ENCODE data around the gene IL17F. TPM values are rescaled to one million over a fixed set of nuclear protein-coding genes. Genes with fewer than 3 reads are reported as not detected.

Gene IL17F
- 1,000 to 10,000 TPM in 1 of 2 donors, 100 to 1,000 TPM in 1; 295 to 3,317 TPM for total RNA-seq

DNA sequence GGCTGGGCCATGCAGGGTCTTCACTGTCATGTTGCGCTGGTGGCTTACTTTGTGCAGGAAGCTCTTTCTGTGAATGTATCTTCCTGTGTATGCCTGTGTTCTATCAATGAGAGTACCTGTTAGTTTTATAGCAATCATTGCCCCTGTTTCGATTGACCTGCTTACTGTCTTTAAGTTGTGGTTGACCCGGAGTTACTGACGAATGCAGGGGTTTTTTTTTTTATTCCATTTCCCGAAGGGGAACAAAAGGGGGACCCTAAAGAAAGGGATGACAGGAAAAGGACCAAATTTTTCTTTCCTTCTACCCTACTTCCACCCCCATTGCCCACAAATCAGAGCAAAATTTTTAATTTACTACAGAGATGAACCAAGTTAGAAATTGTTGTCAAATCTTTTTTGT is at the start of gene IL17F:
TSS of gene IL17F (minus strand) at position 101 of the 400 bp plus-strand sequence. CDS start at position 30, 71 bp downstream.
- H3K27me3 Mint-ChIP-seq, result peaks cover 15% of the 10 kb centered on the region
- no peaks in the 10 kb centered on the region for H3K9me3 Mint-ChIP-seq
- peak; percentile 31 for ATAC-seq (replicated peaks)
- peak within 1 kb of the TSS; percentile 15 for H3K4me3 Mint-ChIP-seq
- H3K4me1 Mint-ChIP-seq, result peaks cover 9% of the 10 kb centered on the region
- H3K27ac Mint-ChIP-seq, result no peak within 1 kb of the TSS
- no peaks in the 10 kb centered on the region for H3K36me3 Mint-ChIP-seq (ENCODE audit: low read depth)

DNA sequence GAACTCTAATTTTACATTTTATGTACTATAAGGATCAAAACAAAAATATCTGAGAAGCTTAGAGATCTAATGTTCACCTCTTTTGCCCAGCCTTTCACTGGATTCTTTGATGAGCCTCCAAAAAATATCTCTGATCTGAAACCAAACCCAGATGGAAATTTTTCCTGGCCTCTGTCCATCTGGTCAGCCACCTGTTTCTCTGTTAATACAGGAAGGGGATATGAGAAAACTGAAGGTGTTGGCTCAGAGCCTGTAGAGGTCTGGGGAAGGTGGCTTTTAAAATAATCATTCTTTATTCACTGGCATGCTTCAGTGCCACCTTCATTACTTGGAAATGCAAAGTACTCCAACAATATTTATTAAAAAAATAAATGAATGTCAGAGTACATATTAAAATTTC is 48.8 kb upstream of the IL17F start:
- Mint-ChIP-seq H3K4me3 (no peak overlapping the region), H3K27me3 (no peaks in the 10 kb centered on the region), H3K4me1 (peaks cover 19% of the 10 kb centered on the region), H3K27ac (no peak overlapping the region), H3K9me3 (no peaks in the 10 kb centered on the region), H3K36me3 (ENCODE audit: low read depth) (no peaks in the 10 kb centered on the region)
- no peak for ATAC-seq (replicated peaks)

DNA sequence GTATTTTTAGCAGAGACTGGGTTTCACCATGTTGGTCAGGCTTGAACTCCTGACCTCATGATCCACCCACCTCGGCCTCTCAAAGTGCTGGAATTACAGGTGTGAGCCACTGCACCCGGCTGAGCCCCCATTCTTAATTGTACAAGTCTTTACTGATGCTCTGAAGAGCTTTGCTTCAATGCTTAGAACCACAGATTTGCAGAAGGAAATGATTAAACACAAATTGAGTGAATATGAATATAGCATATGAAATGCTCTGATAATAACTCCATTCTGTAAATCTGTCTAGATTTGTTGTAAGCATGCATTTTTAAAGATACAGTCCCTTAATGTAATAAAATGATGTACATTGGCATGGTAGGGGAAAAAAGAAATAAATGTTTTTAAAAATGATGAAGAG is 44.5 kb upstream of the IL17F start:
- Mint-ChIP-seq H3K4me1 (peaks cover 14% of the 10 kb centered on the region), H3K36me3 (ENCODE audit: low read depth) (no peaks in the 10 kb centered on the region), H3K27me3 (no peaks in the 10 kb centered on the region), H3K4me3 (no peak overlapping the region), H3K27ac (no peak overlapping the region), H3K9me3 (no peaks in the 10 kb centered on the region)
- no peak for ATAC-seq (replicated peaks)

DNA sequence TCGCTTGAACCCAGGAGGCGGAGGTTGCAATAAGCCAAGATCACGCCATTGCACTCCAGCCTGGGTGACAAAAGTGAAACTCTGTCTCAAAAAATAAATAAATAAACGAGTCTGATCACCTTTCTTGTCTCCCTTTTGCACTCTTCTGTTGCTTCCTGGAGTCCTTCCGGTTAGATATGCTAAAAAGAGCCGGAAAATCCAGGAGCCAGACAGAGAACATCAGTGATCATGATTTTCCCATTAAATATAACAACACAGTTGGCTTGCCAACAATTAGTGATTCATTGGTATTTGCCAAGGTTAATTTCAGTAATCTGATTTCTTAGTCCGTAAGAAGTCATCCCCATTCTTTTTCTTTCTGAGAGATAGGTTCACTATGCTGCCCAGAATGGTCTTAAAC is 43.9 kb upstream of the IL17F start:
- ATAC-seq (replicated peaks), result no peak
- Mint-ChIP-seq H3K36me3 (ENCODE audit: low read depth) (no peaks in the 10 kb centered on the region), H3K4me3 (no peak overlapping the region), H3K27ac (no peak overlapping the region), H3K9me3 (no peaks in the 10 kb centered on the region), H3K27me3 (no peaks in the 10 kb centered on the region), H3K4me1 (peaks cover 17% of the 10 kb centered on the region)

DNA sequence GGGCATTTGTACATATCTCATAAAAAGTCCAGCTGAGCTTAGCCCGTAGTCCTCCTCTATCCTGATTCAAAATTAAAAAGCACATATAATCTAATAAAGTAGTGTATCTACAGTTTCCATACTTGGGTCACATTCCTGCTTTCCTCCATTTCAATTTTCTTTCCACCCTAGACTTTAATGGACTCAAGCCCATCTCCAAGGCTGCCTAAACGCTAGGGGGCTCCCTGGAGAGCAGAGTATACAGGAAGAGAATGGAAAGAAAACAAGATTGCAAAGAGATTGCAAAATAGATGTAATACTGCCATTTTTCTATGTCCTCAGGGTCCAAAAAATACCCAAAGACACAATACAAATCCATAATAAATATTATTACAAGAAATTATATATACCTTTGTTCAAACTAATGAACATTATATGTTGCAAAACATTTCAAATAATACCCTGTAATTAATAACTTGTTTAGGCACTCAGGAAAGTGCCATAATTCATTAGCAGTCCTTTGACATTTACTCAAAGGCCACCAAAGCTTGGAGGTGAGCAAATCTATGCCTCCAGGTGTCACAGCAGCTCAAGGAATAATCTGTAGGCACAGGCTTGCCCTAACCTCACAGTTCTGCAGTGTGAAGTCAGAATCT is 42.6 kb upstream of the IL17F start:
- Mint-ChIP-seq H3K4me1 (peaks cover 28% of the 10 kb centered on the region), H3K27ac (no peak overlapping the region), H3K4me3 (no peak overlapping the region), H3K27me3 (no peaks in the 10 kb centered on the region), H3K9me3 (no peaks in the 10 kb centered on the region), H3K36me3 (ENCODE audit: low read depth) (no peaks in the 10 kb centered on the region)
- no peak for ATAC-seq (replicated peaks)

DNA sequence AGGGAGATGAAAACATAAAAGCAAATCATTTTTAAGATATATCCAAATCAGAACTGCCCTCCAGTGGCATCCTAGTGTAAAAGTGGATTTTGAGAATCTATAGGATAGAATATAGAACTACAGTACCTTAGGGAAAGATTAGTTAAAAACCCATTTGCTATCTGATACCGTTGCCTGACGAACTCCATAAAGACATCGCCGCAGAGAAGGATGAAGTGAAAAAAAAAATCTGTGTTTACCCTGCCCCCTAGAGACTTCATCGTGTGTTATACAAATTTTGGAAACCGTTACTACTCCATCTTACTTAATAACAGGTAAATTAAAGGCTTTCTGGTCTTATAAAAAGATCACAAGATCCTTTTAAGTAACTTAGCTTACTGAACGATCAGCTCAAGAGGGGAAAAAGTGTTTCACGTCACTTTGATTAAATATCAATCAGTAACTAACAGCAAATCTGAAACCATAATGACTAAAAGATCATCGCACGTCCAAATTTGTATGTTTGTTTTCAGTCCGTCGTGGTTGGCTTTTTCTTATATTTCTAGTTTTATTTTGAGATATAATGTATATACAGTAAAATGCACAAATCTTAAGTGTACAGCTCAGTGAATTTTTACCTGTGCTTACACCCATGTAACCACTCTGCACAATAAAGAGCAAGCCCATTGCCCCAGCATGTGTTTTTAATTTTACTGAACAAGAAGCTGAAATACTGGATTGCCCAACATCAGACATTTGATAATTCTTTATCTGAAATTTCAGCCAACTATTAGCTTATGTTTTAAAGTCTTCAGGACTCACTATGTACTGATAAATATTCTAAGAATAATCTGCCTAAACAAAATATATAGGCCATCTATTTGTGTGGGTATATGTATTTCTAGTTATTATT is 41.1 kb upstream of the IL17F start:
- no peak overlapping the region for H3K4me3 Mint-ChIP-seq
- no peaks in the 10 kb centered on the region for H3K9me3 Mint-ChIP-seq
- H3K27ac Mint-ChIP-seq, result no peak overlapping the region
- H3K27me3 Mint-ChIP-seq, result no peaks in the 10 kb centered on the region
- ATAC-seq (replicated peaks), result peak; percentile 11
- no peaks in the 10 kb centered on the region for H3K36me3 Mint-ChIP-seq (ENCODE audit: low read depth)
- peaks cover 28% of the 10 kb centered on the region for H3K4me1 Mint-ChIP-seq

DNA sequence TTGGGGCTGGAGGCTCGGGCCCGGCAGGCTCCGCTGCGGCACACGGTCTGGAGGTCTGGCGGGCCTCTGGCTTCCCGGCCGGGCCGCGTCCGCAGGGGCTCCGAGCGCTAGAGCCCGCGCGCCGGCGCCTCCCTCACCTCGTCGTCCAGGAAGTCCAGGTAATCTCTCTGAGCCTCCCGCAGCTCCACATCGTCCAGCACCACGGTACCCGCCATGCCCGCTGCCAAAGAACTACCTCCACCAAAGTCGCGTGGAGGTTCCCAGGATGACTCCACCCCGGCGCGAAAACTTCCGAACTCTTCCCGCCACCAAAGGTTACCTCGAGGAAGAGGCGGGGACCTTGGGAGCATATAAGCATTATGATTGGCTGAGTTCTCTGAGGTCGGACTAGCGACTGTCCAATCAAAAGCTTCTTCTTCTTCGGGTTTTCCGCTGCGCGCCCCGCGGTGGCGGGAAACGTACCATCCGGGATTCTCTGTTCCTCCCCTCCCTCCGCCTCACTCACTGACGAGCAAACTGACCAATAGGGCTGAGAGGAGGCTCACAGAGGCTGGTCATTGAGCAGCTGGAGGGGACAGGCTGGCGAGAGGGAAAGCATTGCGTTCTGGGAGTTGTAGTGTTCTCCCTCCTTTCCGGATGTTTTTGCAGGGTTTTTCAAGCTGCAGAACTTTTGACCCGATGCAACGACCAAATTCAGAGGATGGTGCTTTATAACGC is 40.3 kb upstream of the IL17F start, which contains the start of gene MCM3:
TSS of gene MCM3 (minus strand) at position 283 of the 717 bp plus-strand sequence. CDS start at position 215, 68 bp downstream.
- no peak within 1 kb of the TSS for H3K4me3 Mint-ChIP-seq
- H3K9me3 Mint-ChIP-seq, result no peaks in the 10 kb centered on the region
- ATAC-seq (replicated peaks), result peak; percentile 97
- peaks cover 28% of the 10 kb centered on the region for H3K4me1 Mint-ChIP-seq
- H3K27me3 Mint-ChIP-seq, result no peaks in the 10 kb centered on the region
- no peaks in the 10 kb centered on the region for H3K36me3 Mint-ChIP-seq (ENCODE audit: low read depth)
- H3K27ac Mint-ChIP-seq, result no peak within 1 kb of the TSS

DNA sequence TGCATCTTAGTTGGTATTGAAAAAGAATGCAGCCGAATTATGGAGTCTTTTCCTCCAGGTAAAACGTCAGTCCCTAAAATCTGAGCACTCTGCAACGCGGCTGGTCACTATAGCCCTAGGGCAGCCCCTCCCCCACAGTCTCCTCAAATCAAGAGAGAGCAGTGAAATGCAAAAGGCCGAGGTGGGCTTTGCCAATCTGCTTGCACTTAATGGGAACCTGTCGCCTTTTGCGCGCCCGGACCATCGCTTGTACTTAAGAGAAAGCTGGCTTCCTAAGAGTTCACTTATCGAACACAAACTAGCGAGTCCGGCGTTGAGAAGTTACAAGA is 39.8 kb upstream of the IL17F start:
- peaks cover 28% of the 10 kb centered on the region for H3K4me1 Mint-ChIP-seq
- no peak for ATAC-seq (replicated peaks)
- no peaks in the 10 kb centered on the region for H3K9me3 Mint-ChIP-seq
- no peaks in the 10 kb centered on the region for H3K27me3 Mint-ChIP-seq
- no peak overlapping the region for H3K27ac Mint-ChIP-seq
- no peaks in the 10 kb centered on the region for H3K36me3 Mint-ChIP-seq (ENCODE audit: low read depth)
- H3K4me3 Mint-ChIP-seq, result no peak overlapping the region

DNA sequence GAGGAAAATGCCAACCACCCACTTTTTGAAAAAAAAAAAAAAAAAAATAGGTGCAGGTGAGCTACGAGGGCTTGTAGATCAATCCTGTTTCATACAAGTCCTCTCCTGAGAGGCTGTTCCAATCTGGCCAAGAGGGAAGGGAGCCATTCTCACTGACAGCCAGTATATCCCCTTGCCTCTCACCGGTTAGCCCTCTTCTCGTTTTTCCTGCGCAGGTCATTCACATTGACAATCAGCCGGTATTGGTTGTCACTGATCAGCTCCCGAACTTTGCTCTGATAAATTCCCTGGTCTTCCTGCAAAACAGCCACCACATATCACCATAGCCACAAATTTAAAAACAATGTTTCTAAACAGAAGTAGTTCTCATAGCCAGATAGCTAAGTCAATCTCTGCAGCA is 38.8 kb upstream of the IL17F start:
- no peak for ATAC-seq (replicated peaks)
- Mint-ChIP-seq H3K4me1 (peaks cover 28% of the 10 kb centered on the region), H3K4me3 (no peak overlapping the region), H3K9me3 (no peaks in the 10 kb centered on the region), H3K27ac (no peak overlapping the region), H3K36me3 (ENCODE audit: low read depth) (no peaks in the 10 kb centered on the region), H3K27me3 (no peaks in the 10 kb centered on the region)

DNA sequence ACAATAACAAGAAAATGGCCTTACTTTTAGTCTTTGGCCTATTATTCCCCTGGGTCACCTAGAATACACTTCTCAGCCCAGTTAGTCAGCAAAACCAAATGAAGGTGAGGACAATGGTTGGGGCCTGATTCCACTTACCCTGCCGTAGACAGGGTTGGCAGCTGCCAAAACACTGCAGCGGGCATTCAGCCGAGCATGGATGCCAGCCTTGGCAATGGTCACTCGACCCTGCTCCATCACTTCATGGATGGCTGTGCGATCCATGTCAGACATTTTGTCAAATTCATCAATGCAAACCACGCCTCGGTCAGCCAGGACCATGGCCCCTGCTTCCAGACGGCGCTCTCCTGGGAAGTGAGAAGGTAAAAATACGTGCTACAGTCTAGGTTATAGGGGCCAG is 31.8 kb upstream of the IL17F start:
- no peaks in the 10 kb centered on the region for H3K36me3 Mint-ChIP-seq (ENCODE audit: low read depth)
- no peaks in the 10 kb centered on the region for H3K27me3 Mint-ChIP-seq
- no peaks in the 10 kb centered on the region for H3K4me1 Mint-ChIP-seq
- no peaks in the 10 kb centered on the region for H3K9me3 Mint-ChIP-seq
- ATAC-seq (replicated peaks), result no peak
- no peak overlapping the region for H3K4me3 Mint-ChIP-seq
- no peak overlapping the region for H3K27ac Mint-ChIP-seq

DNA sequence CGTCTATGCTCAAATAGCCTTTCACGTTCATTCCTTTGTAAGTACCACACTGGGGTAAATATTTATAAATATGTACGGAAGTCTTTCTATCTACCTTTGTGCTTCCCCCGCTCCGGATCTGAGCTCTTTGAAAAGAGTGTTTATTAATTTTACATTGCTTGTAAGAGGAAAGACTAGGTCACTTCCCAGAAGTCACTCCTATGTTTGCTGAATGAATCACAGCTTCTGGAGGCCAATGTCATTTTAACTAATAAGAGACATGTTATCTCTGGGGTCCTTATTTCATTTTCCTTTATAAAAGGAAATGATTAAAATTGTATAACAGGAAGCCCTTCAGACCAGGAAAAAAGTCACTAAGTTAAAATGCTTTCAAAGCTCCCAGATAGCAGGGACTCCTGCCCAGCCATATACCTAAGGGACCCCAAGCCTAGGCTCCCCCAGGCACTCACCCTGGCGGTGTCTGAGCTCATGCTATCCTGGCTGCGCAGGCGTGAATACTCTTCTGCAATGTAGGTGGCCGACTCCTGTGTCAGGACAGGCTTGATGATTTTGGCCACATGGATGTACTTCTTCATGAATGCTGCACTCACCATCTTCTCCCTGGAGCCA is 27.7 kb upstream of the IL17F start:
- no peak for ATAC-seq (replicated peaks)
- H3K27ac Mint-ChIP-seq, result no peak overlapping the region
- H3K4me3 Mint-ChIP-seq, result no peak overlapping the region
- no peaks in the 10 kb centered on the region for H3K4me1 Mint-ChIP-seq
- no peaks in the 10 kb centered on the region for H3K9me3 Mint-ChIP-seq
- H3K36me3 Mint-ChIP-seq (ENCODE audit: low read depth), result no peaks in the 10 kb centered on the region
- H3K27me3 Mint-ChIP-seq, result no peaks in the 10 kb centered on the region

DNA sequence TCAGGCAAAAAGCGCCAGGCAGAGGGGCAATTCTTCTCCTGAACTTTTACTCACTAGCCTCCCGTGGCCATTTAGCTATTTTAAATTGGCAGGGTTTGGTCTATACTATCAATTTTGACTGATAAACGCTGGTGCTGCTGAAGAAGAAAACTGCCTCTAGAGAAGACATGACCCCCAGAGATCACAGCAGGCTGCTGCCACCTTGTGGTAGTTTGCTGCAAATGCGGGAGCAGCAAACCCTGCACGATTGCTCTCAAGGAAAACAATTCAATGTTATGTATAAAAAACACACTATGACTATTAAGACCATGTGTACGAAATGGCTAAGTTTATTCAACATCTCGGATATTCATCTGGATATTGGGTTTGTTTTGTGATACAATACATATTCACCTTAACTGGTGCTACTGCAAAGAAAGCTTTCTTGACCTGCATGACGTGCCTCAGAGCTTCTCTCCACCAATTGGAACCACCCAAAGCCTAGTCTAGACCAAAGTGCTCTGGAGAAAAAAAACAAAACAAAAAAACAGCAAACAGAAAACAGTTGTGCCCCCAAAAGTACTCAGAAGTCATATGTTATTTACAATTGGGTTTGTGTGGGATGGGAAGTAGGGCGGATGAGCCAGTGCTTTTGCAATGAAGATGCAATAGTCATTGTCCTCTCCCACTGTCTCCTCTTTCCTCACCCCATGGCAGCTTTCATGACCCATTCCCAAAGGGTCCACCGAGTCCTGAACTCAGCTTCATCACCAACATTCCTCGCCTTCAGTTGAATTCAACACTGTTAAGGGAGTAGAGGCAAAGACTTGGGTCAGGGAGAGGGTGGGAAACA is 19.6 kb upstream of the IL17F start:
- H3K27me3 Mint-ChIP-seq, result no peaks in the 10 kb centered on the region
- H3K36me3 Mint-ChIP-seq (ENCODE audit: low read depth), result no peaks in the 10 kb centered on the region
- peak; percentile 83 for ATAC-seq (replicated peaks)
- H3K4me3 Mint-ChIP-seq, result no peak overlapping the region
- no peak overlapping the region for H3K27ac Mint-ChIP-seq
- no peaks in the 10 kb centered on the region for H3K4me1 Mint-ChIP-seq
- H3K9me3 Mint-ChIP-seq, result no peaks in the 10 kb centered on the region

DNA sequence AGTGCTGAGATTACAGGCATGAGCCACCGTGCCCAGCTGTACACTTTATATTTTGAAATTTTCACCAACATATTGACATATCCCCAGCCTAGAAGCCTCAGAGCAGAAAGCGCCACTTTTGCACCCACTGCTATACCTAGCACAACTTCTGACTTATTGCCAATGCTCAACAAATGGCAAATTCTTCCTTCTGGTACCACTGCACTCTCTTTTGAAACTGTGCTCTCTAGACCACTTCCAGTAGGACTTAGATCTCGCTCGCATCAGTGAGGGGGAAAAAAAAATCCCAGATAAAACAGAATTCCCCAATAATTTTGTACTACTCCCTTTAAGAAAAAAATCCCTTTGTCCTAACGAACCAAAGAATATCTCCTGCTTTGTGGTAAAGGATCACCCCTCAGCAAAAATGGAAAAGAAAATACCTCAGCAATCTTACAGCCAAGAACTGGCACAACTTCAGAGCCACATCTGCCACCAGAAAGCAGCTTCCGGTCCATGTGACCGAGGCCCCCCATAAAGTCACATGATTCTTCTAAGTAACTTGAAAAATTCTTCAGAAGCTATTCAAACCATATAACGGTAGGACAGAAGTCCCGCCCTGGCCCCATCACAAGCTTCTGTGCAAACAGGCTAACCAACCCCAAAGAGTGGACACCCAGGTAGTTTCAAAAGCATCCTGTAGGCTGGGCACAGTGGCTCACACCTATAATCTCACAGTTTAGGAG is 18.5 kb upstream of the IL17F start:
- H3K4me3 Mint-ChIP-seq, result no peak overlapping the region
- no peak overlapping the region for H3K27ac Mint-ChIP-seq
- no peaks in the 10 kb centered on the region for H3K36me3 Mint-ChIP-seq (ENCODE audit: low read depth)
- no peaks in the 10 kb centered on the region for H3K9me3 Mint-ChIP-seq
- no peak for ATAC-seq (replicated peaks)
- no peaks in the 10 kb centered on the region for H3K4me1 Mint-ChIP-seq
- no peaks in the 10 kb centered on the region for H3K27me3 Mint-ChIP-seq

Data from activated T-helper 17 cell treated with anti-CD3 and anti-CD28 coated beads, Interleukin-2, amount 50 U/mL, for 72 hours (primary cell).